Measurements from ENCODE around the gene IL15RA.
"Not testable (repeated sequence)": the region's sequence is repeated elsewhere in the genome, so short reads cannot be mapped to it uniquely, and the experiment has no call there.

The IL15RA gene

DNA sequence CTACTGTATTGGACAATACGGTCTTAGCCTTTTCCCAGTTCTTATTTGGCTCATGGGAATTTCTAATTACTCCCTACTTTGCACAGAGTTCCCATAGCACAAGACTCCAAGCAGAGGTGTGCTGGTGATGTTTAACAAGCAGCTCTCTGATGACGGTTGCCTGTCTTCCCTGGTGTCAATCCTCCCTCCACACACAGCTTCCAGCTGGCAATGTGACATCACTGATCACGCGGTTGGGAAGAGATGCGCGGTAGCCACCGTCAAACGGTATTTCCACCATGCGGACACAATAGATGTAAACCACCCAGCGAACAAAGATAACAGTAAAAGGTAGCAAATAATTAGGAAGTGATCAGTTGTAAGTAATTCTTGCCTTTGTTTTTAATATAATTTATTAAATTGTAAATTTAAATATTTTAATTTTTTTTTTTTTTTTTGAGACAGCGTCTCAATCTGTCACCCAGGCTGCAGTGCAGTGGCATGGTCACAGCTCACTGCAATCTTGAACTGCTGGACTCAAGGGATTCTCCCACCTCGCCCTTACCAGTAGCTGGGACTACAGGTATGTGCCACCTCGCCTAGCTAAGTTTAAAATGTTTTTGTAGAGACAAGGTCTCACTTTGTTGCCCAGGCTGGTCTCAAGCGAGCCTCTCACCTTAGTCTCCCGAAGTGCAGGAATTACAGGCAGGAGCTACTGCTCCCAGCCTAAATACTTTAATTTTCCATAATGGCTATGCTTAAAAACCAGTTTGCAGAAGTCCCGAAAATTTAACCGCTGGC is 36.3 kb upstream of the IL15RA start:
- Histone ChIP-seq H3K9ac (ENCODE audit: low read depth, low read length) (no peak overlapping the region), H3K9me3 (ENCODE audit: insufficient read depth, low read depth, low read length) (no peaks in the 10 kb centered on the region), H3K27ac (ENCODE audit: low read length) (no peak overlapping the region), H3K4me3 (ENCODE audit: low read length) (no peak overlapping the region), H3K36me3 (ENCODE audit: insufficient read depth, low read depth, low read length) (no peaks in the 10 kb centered on the region), H3K27me3 (ENCODE audit: insufficient read depth, low read length) (no peaks in the 10 kb centered on the region), H3K4me1 (ENCODE audit: insufficient read depth, low read length) (no peaks in the 10 kb centered on the region)

DNA sequence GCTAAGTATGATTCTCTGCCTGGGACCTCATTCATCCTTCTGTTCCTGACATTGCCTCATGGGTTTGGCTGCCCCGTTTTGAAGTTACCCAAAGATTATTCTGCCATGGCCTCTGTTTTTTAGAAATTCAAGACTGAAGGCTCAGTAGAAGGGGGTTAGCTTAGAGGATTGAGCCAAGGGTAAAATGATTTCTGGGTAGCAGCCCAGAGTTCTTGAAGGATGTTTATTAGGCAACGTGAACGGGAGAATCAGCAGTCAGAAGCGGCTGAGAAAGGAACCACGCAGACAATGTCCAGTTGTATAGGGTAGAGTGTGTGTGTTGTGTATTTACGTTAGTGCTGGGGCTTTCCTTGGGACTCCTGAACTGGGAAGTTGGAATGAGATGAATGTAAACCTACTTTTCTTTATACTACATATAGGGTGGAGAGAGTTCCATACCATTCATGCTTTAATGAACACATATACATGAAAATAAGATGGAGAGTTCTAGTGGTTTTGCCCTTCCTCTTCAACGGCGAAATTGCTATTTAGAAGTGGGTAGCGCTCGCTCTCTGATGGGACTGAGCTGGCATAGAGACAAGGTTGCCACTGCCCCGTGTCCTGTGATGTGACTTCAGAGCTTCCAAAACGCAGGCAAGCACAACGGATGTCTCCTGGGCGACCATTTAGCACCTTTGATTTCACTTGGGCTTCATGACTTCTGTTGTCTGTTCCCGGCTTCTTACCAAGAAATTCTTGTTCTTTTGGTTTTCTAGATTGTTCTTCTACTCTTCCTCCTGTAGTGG is 35.0 kb upstream of the IL15RA start:
- Histone ChIP-seq H3K9ac (ENCODE audit: low read depth, low read length) (no peak overlapping the region), H3K27ac (ENCODE audit: low read length) (no peak overlapping the region), H3K27me3 (ENCODE audit: insufficient read depth, low read length) (no peaks in the 10 kb centered on the region), H3K9me3 (ENCODE audit: insufficient read depth, low read depth, low read length) (peaks cover 3% of the 10 kb centered on the region), H3K4me3 (ENCODE audit: low read length) (no peak overlapping the region), H3K36me3 (ENCODE audit: insufficient read depth, low read depth, low read length) (no peaks in the 10 kb centered on the region), H3K4me1 (ENCODE audit: insufficient read depth, low read length) (no peaks in the 10 kb centered on the region)

DNA sequence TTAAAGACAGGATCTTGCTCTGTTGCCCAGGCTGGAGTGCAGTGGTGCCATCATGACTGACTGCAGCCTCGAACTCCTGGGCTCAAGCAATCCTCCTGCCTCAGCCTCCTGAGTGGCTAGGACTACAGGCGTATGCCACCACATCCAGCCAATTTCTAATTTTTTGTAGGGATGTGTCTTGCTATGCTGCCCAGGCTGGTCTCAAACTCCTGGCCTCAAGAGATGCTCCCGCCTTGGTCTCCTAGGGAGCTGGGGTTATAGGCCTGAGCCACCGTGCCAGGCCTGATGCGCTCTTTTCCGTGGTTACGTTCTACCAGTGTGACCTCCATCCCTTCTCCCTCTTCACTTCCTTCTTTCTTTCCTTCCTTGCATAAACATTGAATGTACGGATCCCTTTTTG is 34.2 kb upstream of the IL15RA start:
- no peak overlapping the region for H3K4me3 ChIP-seq (ENCODE audit: low read length)
- H3K36me3 ChIP-seq (ENCODE audit: insufficient read depth, low read depth, low read length), result no peaks in the 10 kb centered on the region
- no peak overlapping the region for H3K9ac ChIP-seq (ENCODE audit: low read depth, low read length)
- peaks cover 6% of the 10 kb centered on the region for H3K9me3 ChIP-seq (ENCODE audit: insufficient read depth, low read depth, low read length)
- no peaks in the 10 kb centered on the region for H3K4me1 ChIP-seq (ENCODE audit: insufficient read depth, low read length)
- no peak overlapping the region for H3K27ac ChIP-seq (ENCODE audit: low read length)
- no peaks in the 10 kb centered on the region for H3K27me3 ChIP-seq (ENCODE audit: insufficient read depth, low read length)

DNA sequence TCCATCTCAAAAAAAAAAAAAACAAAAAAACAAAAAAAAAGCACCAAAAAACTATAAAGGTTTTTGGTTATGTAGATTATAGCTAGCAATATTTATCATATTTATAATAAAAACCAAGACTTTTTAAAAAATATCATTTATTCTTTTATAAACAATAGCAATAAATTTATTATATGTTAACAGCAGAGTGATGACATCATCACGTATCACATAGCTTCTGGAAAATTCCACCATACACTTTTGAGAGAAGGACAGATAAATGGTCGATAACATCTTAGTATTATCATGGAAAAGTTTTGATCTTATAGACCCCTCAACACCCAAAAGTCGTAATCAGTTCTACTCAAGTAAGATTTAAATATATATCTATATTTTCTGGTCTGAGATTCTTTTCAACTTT is 33.2 kb upstream of the IL15RA start:
- Histone ChIP-seq H3K4me1 (ENCODE audit: insufficient read depth, low read length) (no peaks in the 10 kb centered on the region), H3K27me3 (ENCODE audit: insufficient read depth, low read length) (no peaks in the 10 kb centered on the region), H3K27ac (ENCODE audit: low read length) (no peak overlapping the region)

DNA sequence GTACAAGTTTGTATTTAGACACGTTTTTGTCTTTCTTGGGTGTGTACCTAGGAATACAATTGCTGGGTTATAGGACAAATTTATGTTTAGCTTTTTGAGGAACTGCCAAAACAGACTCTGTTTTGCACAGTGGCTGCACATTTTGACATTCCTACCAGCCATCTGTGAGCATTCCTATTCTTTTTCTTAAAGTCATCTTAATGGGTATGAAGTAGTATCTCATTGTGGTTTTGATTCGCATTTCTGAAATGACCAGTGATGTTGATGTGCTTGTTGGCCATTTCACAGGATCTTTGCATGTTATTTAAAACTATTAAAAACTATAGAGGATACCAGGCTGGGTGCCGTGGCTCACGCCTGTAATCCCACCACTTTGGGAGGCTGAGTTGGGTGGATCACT is 32.6 kb upstream of the IL15RA start:
- no peaks in the 10 kb centered on the region for H3K27me3 ChIP-seq (ENCODE audit: insufficient read depth, low read length)
- no peaks in the 10 kb centered on the region for H3K36me3 ChIP-seq (ENCODE audit: insufficient read depth, low read depth, low read length)
- H3K9ac ChIP-seq (ENCODE audit: low read depth, low read length), result no peak overlapping the region
- no peak overlapping the region for H3K4me3 ChIP-seq (ENCODE audit: low read length)
- H3K4me1 ChIP-seq (ENCODE audit: insufficient read depth, low read length), result no peaks in the 10 kb centered on the region
- H3K27ac ChIP-seq (ENCODE audit: low read length), result no peak overlapping the region
- peaks cover 6% of the 10 kb centered on the region for H3K9me3 ChIP-seq (ENCODE audit: insufficient read depth, low read depth, low read length)

More for the DNA sequence above, 33.2 kb upstream of the IL15RA start:
- no peak overlapping the region for H3K4me3 ChIP-seq (ENCODE audit: low read length)
- no peaks in the 10 kb centered on the region for H3K36me3 ChIP-seq (ENCODE audit: insufficient read depth, low read depth, low read length)
- no peak overlapping the region for H3K9ac ChIP-seq (ENCODE audit: low read depth, low read length)
- peaks cover 6% of the 10 kb centered on the region for H3K9me3 ChIP-seq (ENCODE audit: insufficient read depth, low read depth, low read length)

DNA sequence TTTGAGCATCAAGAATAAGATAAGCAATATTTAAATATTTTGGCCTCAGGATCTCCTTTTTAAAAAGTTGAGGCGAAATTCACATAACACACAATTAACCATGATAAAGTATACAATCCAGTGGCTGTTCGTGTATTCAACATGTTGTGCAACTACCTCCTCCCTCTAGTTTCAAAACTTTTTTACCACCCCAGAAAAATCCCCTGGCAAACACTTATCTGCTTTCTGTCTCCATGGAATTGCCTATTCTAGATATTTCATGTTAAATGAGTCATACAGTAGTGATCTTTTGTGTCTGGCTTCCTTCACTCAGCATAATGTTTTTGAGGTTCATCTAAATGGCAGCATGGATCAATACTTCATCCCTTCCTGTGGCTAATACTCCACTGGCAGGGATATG is 31.8 kb upstream of the IL15RA start:
- no peaks in the 10 kb centered on the region for H3K27me3 ChIP-seq (ENCODE audit: insufficient read depth, low read length)
- no peak overlapping the region for H3K4me3 ChIP-seq (ENCODE audit: low read length)
- no peak overlapping the region for H3K9ac ChIP-seq (ENCODE audit: low read depth, low read length)
- no peaks in the 10 kb centered on the region for H3K36me3 ChIP-seq (ENCODE audit: insufficient read depth, low read depth, low read length)
- no peak overlapping the region for H3K27ac ChIP-seq (ENCODE audit: low read length)
- peaks cover 6% of the 10 kb centered on the region for H3K9me3 ChIP-seq (ENCODE audit: insufficient read depth, low read depth, low read length)
- no peaks in the 10 kb centered on the region for H3K4me1 ChIP-seq (ENCODE audit: insufficient read depth, low read length)

DNA sequence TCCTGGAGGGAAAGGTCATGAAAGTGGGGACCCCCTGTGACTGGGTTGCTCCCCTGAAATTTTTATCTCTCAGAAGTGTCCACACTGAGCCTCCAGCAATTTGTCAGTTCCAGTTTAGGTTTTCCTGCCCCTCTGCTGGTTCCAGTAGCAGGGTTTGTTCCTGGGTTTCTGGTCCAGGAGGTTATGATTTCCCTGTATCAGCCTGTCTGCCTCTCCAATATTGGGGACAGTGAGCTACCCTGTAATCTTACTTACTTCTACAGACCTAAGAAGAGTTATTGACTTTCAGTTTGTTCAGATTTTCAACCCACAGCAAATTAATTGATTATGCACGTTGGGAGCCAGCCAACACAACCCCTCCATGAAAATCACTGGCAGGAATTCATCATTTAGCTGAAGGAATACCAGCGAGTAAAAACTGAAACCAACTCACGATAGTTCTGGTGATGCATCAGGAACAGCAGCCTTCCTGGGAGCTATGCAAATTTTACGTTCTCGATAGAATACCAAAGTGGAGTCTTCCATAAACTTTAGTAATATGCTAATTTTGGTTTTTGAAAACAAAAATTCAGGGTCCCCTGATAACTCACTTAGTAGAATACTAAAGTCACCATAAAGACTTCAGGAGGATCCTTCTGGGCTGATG is 31.3 kb upstream of the IL15RA start:
- Histone ChIP-seq H3K4me3 (ENCODE audit: low read length) (no peak overlapping the region), H3K4me1 (ENCODE audit: insufficient read depth, low read length) (no peaks in the 10 kb centered on the region), H3K27ac (ENCODE audit: low read length) (no peak overlapping the region)

DNA sequence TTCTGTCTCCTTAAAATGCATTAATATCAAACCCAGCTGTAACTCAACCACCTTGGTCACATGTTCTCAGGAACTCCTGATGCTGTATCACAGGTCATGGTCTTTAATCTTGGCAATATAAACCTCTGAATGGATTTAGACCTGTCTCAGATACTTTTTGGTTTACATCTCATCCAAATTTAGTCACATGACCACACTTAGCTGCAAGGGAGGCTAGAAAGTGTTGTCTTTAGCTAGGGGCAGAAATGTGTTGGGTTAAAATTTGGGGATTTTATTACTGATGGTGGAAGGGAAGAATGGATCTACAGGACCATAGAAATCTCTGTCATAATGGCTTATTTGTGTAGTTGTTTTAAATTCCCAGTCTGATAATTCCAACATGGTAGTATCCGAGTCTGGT is 29.6 kb upstream of the IL15RA start:
- no peak overlapping the region for H3K9ac ChIP-seq (ENCODE audit: low read depth, low read length)
- H3K27me3 ChIP-seq (ENCODE audit: insufficient read depth, low read length), result no peaks in the 10 kb centered on the region
- no peak overlapping the region for H3K27ac ChIP-seq (ENCODE audit: low read length)
- peaks cover 6% of the 10 kb centered on the region for H3K9me3 ChIP-seq (ENCODE audit: insufficient read depth, low read depth, low read length)
- H3K4me1 ChIP-seq (ENCODE audit: insufficient read depth, low read length), result no peaks in the 10 kb centered on the region
- H3K36me3 ChIP-seq (ENCODE audit: insufficient read depth, low read depth, low read length), result no peaks in the 10 kb centered on the region
- H3K4me3 ChIP-seq (ENCODE audit: low read length), result no peak overlapping the region

More for the DNA sequence above, 31.3 kb upstream of the IL15RA start:
- no peaks in the 10 kb centered on the region for H3K36me3 ChIP-seq (ENCODE audit: insufficient read depth, low read depth, low read length)
- H3K9ac ChIP-seq (ENCODE audit: low read depth, low read length), result no peak overlapping the region
- no peaks in the 10 kb centered on the region for H3K27me3 ChIP-seq (ENCODE audit: insufficient read depth, low read length)
- H3K9me3 ChIP-seq (ENCODE audit: insufficient read depth, low read depth, low read length), result peaks cover 6% of the 10 kb centered on the region

DNA sequence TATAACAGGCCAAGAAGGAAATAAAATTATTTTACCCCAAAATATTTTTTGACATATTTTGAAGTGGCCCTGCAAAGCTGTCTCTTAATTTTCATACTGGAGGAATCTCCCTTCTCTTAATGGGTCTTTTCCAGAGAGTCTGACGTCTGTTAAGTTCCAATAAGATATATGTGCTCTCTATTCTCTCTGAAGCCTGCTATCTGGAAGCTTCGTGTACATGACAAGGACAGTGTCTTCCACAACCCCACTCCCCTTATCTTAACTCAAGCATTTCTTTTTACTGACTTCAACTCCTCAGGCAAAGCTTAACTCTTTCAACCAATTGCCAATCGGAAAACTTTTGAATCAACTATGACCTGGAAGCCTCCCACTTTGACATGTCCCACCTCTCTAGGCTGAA is 29.2 kb upstream of the IL15RA start:
- Histone ChIP-seq H3K9me3 (ENCODE audit: insufficient read depth, low read depth, low read length) (peaks cover 6% of the 10 kb centered on the region), H3K36me3 (ENCODE audit: insufficient read depth, low read depth, low read length) (no peaks in the 10 kb centered on the region), H3K27ac (ENCODE audit: low read length) (no peak overlapping the region), H3K4me1 (ENCODE audit: insufficient read depth, low read length) (no peaks in the 10 kb centered on the region), H3K27me3 (ENCODE audit: insufficient read depth, low read length) (no peaks in the 10 kb centered on the region), H3K9ac (ENCODE audit: low read depth, low read length) (no peak overlapping the region), H3K4me3 (ENCODE audit: low read length) (no peak overlapping the region)

DNA sequence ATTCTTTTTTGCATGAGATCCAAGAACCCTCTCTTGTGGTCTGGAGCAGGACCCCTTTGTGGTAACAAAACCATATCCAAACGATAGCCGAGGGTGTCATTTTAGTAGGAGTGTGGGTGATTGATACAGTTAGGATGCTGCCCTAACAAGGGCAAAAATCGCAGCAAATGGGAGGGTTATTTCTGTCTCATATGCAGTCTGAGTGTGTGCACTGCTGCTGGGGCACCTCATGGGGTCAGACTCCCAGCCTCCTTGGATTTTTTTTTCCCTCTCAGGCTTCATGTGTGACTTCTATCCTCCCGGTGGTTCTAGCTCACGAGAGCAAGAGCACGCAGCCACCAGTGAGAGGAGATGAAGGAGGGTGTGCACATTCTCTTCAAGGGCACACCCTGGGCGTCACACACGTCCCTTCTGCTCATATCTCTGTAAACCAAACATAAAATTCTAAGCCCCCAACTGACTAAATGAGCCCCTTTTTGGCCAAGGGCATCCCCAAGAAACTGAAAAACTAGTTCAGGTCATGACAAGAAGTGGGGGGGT is 28.6 kb upstream of the IL15RA start:
- Histone ChIP-seq H3K27ac (ENCODE audit: low read length) (no peak overlapping the region), H3K4me3 (ENCODE audit: low read length) (no peak overlapping the region), H3K9me3 (ENCODE audit: insufficient read depth, low read depth, low read length) (peaks cover 6% of the 10 kb centered on the region), H3K36me3 (ENCODE audit: insufficient read depth, low read depth, low read length) (no peaks in the 10 kb centered on the region), H3K27me3 (ENCODE audit: insufficient read depth, low read length) (no peaks in the 10 kb centered on the region), H3K9ac (ENCODE audit: low read depth, low read length) (no peak overlapping the region), H3K4me1 (ENCODE audit: insufficient read depth, low read length) (no peaks in the 10 kb centered on the region)

DNA sequence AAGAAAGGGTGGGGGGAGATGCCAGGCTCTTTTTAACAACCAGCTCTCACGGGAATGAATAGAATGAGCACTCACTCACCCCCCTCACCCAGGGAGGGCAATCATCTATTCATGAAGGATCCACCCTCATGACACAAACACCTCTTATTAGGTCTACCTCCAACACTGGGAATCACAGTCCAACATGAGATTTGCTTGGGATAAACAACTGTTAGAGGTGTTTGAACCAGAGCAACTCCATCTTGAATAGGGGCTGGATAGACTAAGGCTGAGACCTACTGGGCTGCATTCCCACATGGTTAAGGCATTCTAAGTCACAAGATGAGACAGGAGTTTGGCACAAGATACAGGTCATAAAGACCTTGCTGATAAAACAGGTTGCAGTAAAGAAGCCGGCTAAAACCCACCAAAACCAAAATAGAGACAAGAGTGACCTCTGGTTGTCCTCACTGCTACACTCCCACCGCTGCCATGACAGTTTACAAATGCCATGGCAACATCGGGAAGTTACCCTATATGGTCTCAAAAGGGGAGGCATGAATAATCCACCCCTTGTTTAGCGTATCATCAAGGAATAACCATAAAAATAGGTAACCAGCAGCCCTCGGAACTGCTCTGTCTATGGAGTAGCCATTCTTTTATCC is 27.9 kb upstream of the IL15RA start:
- not testable (repeated sequence) for H3K9ac ChIP-seq (ENCODE audit: low read depth, low read length); H3K27ac ChIP-seq (ENCODE audit: low read length); H3K27me3 ChIP-seq (ENCODE audit: insufficient read depth, low read length); H3K4me3 ChIP-seq (ENCODE audit: low read length); H3K9me3 ChIP-seq (ENCODE audit: insufficient read depth, low read depth, low read length); H3K36me3 ChIP-seq (ENCODE audit: insufficient read depth, low read depth, low read length); H3K4me1 ChIP-seq (ENCODE audit: insufficient read depth, low read length)
